Stimulated activated CD4-positive, alpha-beta T cell treated with anti-CD3 and anti-CD28 coated beads, Interleukin-1b, Interleukin-23, amount 100 ng/mL, for 4 hours (primary cell): ENCODE data around the gene LAMA5.

Source experiments
- DNase-seq, 2 donors: peaks; one replicate each; pipeline ENCODE4 v3.0.0-alpha.2; 2020; ENCODE audit warnings: low read depth in 2 of 2

Gene LAMA5

GRCh38 chr20:62358171-62359042 lies 8.7 kb downstream of the LAMA5 start:
- no peak for DNase-seq

- DNase-seq = no peak
These were observed 9.4 kb downstream of the LAMA5 start for GRCh38 chr20:62357681-62358080.

- no peak for DNase-seq
These were observed 9.9 kb downstream of the LAMA5 start for GRCh38 chr20:62357187-62357667.

GRCh38 chr20:62356589-62357186 lies 10.4 kb downstream of the LAMA5 start:
- DNase-seq = no peak

GRCh38 chr20:62355878-62356588 lies 11.1 kb downstream of the LAMA5 start:
- no peak for DNase-seq

GRCh38 chr20:62355516-62355877 lies 11.6 kb downstream of the LAMA5 start:
- DNase-seq = no peak

- DNase-seq = no peak
These were observed 12.2 kb downstream of the LAMA5 start for GRCh38 chr20:62354811-62355341.

GRCh38 chr20:62354031-62354808 lies 12.9 kb downstream of the LAMA5 start:
- DNase-seq = no peak

GRCh38 chr20:62353289-62354030 lies 13.7 kb downstream of the LAMA5 start:
- no peak for DNase-seq

- DNase-seq = no peak
These were observed 14.5 kb downstream of the LAMA5 start for GRCh38 chr20:62352402-62353288.

GRCh38 chr20:62351469-62352401 lies 15.4 kb downstream of the LAMA5 start:
- no peak for DNase-seq

GRCh38 chr20:62350629-62351422 lies 16.3 kb downstream of the LAMA5 start:
- no peak for DNase-seq

GRCh38 chr20:62350098-62350628 lies 16.9 kb downstream of the LAMA5 start:
- DNase-seq = no peak

- DNase-seq = no peak
These were observed 17.5 kb downstream of the LAMA5 start for GRCh38 chr20:62349556-62350097.

GRCh38 chr20:62348604-62349003 lies 18.5 kb downstream of the LAMA5 start:
- no peak for DNase-seq

GRCh38 chr20:62347445-62347844 lies 19.7 kb downstream of the LAMA5 start:
- no peak for DNase-seq

GRCh38 chr20:62347151-62347404 lies 20.0 kb downstream of the LAMA5 start:
- DNase-seq = no peak
